DND-41 (cell line): ENCODE measurements around the gene ITGA1.

Experiments used
- ATAC-seq: fragments of 200-7000 bp; cut with Tn5 transposase; 3 replicates; pipeline ENCODE4 v1.9.1; 2021; ENCODE audit warnings: low read depth; ENCODE audit not compliant: insufficient read depth
- DNase-seq: peaks from one replicate; pipeline ENCODE4 v3.0.0-alpha.2; 2020
- H2AFZ ChIP-seq: 2 replicates; pipeline ENCODE4 v1.6.0; 2012; ENCODE audit warnings: low read depth, low read length
- H3K27ac ChIP-seq: 2 replicates; pipeline ENCODE4 v1.5.1; 2012; ENCODE audit warnings: low read length, inconsistent platforms
- H3K27me3 ChIP-seq: fragments of 200-600 bp; sonication (generic); 2 replicates; pipeline ENCODE4 v1.6.0; 2012; ENCODE audit warnings: low read length, mild to moderate bottlenecking, inconsistent platforms; ENCODE audit not compliant: insufficient read depth, poor library complexity
- H3K36me3 ChIP-seq: 2 replicates; pipeline ENCODE4 v1.5.1; 2012; ENCODE audit warnings: low read length, inconsistent platforms; ENCODE audit not compliant: insufficient read depth
- H3K4me1 ChIP-seq: 2 replicates; pipeline ENCODE4 v1.5.1; 2012; ENCODE audit warnings: mild to moderate bottlenecking, low read length; ENCODE audit not compliant: insufficient read depth
- H3K4me2 ChIP-seq: 2 replicates; pipeline ENCODE4 v1.6.0; 2012; ENCODE audit warnings: mild to moderate bottlenecking, moderate library complexity, low read length, inconsistent platforms; ENCODE audit not compliant: insufficient read depth
- H3K4me3 ChIP-seq, 2 experiments: fragments of 200-600 bp in 1 of 2; shearing (Covaris generic) in 1 of 2; 2 replicates each; pipeline ENCODE4 v1.5.1; 2012 to 2016; ENCODE audit warnings: inconsistent platforms in 2 of 2, low read length in 2 of 2, mild to moderate bottlenecking in 2 of 2, low read depth in 1 of 2, moderate library complexity in 1 of 2
- H3K79me2 ChIP-seq: 2 replicates; pipeline ENCODE4 v1.6.0; 2012; ENCODE audit warnings: low read length, inconsistent platforms; ENCODE audit not compliant: insufficient read depth
- H3K9ac ChIP-seq: 2 replicates; pipeline ENCODE4 v1.6.0; 2012; ENCODE audit warnings: low read depth, mild to moderate bottlenecking, inconsistent platforms, low read length, moderate library complexity
- H3K9me3 ChIP-seq: 2 replicates; pipeline ENCODE4 v1.5.1; 2012; ENCODE audit warnings: low read length, moderate library complexity, mild to moderate bottlenecking, inconsistent platforms; ENCODE audit not compliant: insufficient read depth, severe bottlenecking
- H4K20me1 ChIP-seq: 2 replicates; pipeline ENCODE4 v1.6.0; 2012; ENCODE audit warnings: low read length; ENCODE audit not compliant: insufficient read depth
- CTCF ChIP-seq: IDR thresholded peaks from 2 replicates; pipeline ENCODE4 v1.5.1; 2012; ENCODE audit warnings: borderline replicate concordance, low read length, moderate library complexity, mild to moderate bottlenecking; ENCODE audit not compliant: poor library complexity, severe bottlenecking; ENCODE audit errors: extremely low read depth
- EZH2 ChIP-seq: IDR thresholded peaks from 3 replicates; pipeline ENCODE4 v1.6.1; 2012; ENCODE audit warnings: borderline replicate concordance, low read depth, mild to moderate bottlenecking, moderate library complexity, low read length, inconsistent platforms; ENCODE audit not compliant: severe bottlenecking

The ITGA1 gene

GRCh38 chr5:52829664-52830063 is 41.9 kb downstream of the ITGA1 start:
- DNase-seq (no peak), ATAC-seq (no peak)
- Histone ChIP-seq H3K36me3 (no peaks in the 10 kb centered on the region; the same call in 1 of the 2 replicates), H3K27ac (no peak overlapping the region), H3K9ac (no peak overlapping the region), H3K4me2 (no peak overlapping the region), H4K20me1 (no peaks in the 10 kb centered on the region), H3K4me3 (no peak overlapping the region), H3K27me3 (no peaks in the 10 kb centered on the region), H3K4me1 (no peaks in the 10 kb centered on the region), H3K9me3 (no peaks in the 10 kb centered on the region), H3K79me2 (0 out of 2 replicates have a peak, but pooled peaks cover 2% of the 10 kb centered on the region), H2AFZ (no peak overlapping the region)
- no peak for TF ChIP-seq CTCF
- no peak for TF ChIP-seq EZH2

GRCh38 chr5:52830650-52831049 is 42.9 kb downstream of the ITGA1 start:
- no peaks in the 10 kb centered on the region for H4K20me1 ChIP-seq
- H3K4me2 ChIP-seq, result no peak overlapping the region
- no peak for TF ChIP-seq CTCF
- TF ChIP-seq EZH2, result no peak
- no peaks in the 10 kb centered on the region for H3K79me2 ChIP-seq
- no peaks in the 10 kb centered on the region; the same call in 1 of the 2 replicates for H3K36me3 ChIP-seq
- no peaks in the 10 kb centered on the region for H3K9me3 ChIP-seq
- H3K4me3 ChIP-seq, result no peak overlapping the region
- ATAC-seq, result no peak
- H2AFZ ChIP-seq, result no peak overlapping the region
- H3K9ac ChIP-seq, result no peak overlapping the region
- H3K4me1 ChIP-seq, result no peaks in the 10 kb centered on the region
- DNase-seq, result no peak
- H3K27me3 ChIP-seq, result no peaks in the 10 kb centered on the region
- H3K27ac ChIP-seq, result no peak overlapping the region

GRCh38 chr5:52831786-52832511 is 44.2 kb downstream of the ITGA1 start:
- Histone ChIP-seq H3K36me3 (no peaks in the 10 kb centered on the region; the same call in 1 of the 2 replicates), H3K9ac (no peak overlapping the region), H3K27me3 (no peaks in the 10 kb centered on the region), H3K4me3 (no peak overlapping the region), H3K4me1 (no peaks in the 10 kb centered on the region), H3K9me3 (no peaks in the 10 kb centered on the region), H4K20me1 (no peaks in the 10 kb centered on the region), H3K79me2 (no peaks in the 10 kb centered on the region), H3K4me2 (no peak overlapping the region), H3K27ac (no peak overlapping the region), H2AFZ (no peak overlapping the region)
- DNase-seq, result no peak
- TF ChIP-seq EZH2 (no peak), CTCF (no peak)
- ATAC-seq, result no peak

GRCh38 chr5:52834320-52834719 is 46.6 kb downstream of the ITGA1 start:
- Histone ChIP-seq H3K36me3 (no peaks in the 10 kb centered on the region), H4K20me1 (no peaks in the 10 kb centered on the region), H3K9ac (no peak overlapping the region), H3K4me3 (no peak overlapping the region), H3K79me2 (no peaks in the 10 kb centered on the region), H3K4me2 (no peak overlapping the region), H3K27me3 (no peaks in the 10 kb centered on the region), H3K4me1 (peaks cover 6% of the 10 kb centered on the region), H3K27ac (no peak overlapping the region), H2AFZ (no peak overlapping the region), H3K9me3 (no peaks in the 10 kb centered on the region)
- no peak for DNase-seq
- no peak for TF ChIP-seq CTCF
- no peak for TF ChIP-seq EZH2
- ATAC-seq, result no peak; the same call in 2 of the 3 replicates
